ENCODE measurements around the gene BCAS3.

BCAS3 gene

DNA sequence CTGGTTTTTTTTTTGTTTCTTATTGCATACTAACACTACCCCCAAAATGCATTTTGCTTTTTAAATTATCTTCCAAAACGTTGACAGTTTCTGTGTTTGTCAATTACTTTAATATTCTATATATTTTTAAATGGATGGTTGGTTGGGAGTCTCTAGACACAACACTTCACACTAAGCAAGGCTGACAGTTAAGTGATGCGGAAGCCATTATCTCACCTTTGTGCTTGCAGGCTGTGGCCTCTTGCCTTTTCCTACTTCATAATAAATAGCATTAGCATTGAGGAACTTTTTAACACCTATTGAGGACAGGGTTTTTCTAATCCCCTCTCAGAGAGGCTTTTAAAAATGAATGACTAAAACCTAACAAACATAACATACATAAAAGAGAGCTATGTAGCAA, 441.2 kb downstream of the BCAS3 start:
- Histone ChIP-seq H3K23ac (ENCODE audit: low read length in 2 of 2) (no peak overlapping the region), H3K9me3 (ENCODE audit: control insufficient read depth, low read length) (peaks cover 5% of the 10 kb centered on the region), H2BK12ac (ENCODE audit: low read length in 2 of 2) (no peak overlapping the region), H3K27me3 (ENCODE audit: control insufficient read depth in 1 of 2, insufficient read depth in 1 of 2, low read length in 2 of 2) (no peaks in the 10 kb centered on the region), H2AFZ (ENCODE audit: low read depth, low read length) (no peak overlapping the region), H2AK5ac (ENCODE audit: low read length, severe bottlenecking) (no peak overlapping the region), H3K36me3 (ENCODE audit: control insufficient read depth in 1 of 2, insufficient read depth in 2 of 2, low read depth in 1 of 2, low read length in 2 of 2) (no peaks in the 10 kb centered on the region), H3K4me2 (ENCODE audit: low read length, poor library complexity, severe bottlenecking) (no peak overlapping the region), H3K79me1 (replicated peaks; ENCODE audit: low read length, poor library complexity, severe bottlenecking) (no peaks in the 10 kb centered on the region), H3K27ac (ENCODE audit: low read length, poor library complexity, severe bottlenecking) (no peak overlapping the region), H3K9ac (ENCODE audit: low read length) (no peak overlapping the region), H3K18ac (ENCODE audit: low read depth in 1 of 2, low read length in 2 of 2) (no peak overlapping the region), H3K4me1 (ENCODE audit: control insufficient read depth, insufficient read depth, low read depth, low read length) (no peaks in the 10 kb centered on the region), H3K4ac (ENCODE audit: low read depth in 1 of 2, low read length in 2 of 2) (no peak overlapping the region), H2BK120ac (ENCODE audit: low read depth, low read length) (no peak overlapping the region), H3K4me3 (ENCODE audit: insufficient read depth in 1 of 2, low read depth in 1 of 2, low read length in 2 of 2) (no peak overlapping the region), H3K14ac (ENCODE audit: low read length in 2 of 2) (no peak overlapping the region), H2BK15ac (ENCODE audit: low read depth, poor library complexity, severe bottlenecking) (no peak overlapping the region), H2BK5ac (ENCODE audit: low read depth, low read length, poor library complexity, severe bottlenecking) (no peak overlapping the region), H4K8ac (ENCODE audit: low read length) (no peak overlapping the region), H4K91ac (ENCODE audit: low read length) (no peak overlapping the region)
- DNase-seq = no peak
- WGBS = no CpG with 5 or more reads among the region's 2 CpGs

DNA sequence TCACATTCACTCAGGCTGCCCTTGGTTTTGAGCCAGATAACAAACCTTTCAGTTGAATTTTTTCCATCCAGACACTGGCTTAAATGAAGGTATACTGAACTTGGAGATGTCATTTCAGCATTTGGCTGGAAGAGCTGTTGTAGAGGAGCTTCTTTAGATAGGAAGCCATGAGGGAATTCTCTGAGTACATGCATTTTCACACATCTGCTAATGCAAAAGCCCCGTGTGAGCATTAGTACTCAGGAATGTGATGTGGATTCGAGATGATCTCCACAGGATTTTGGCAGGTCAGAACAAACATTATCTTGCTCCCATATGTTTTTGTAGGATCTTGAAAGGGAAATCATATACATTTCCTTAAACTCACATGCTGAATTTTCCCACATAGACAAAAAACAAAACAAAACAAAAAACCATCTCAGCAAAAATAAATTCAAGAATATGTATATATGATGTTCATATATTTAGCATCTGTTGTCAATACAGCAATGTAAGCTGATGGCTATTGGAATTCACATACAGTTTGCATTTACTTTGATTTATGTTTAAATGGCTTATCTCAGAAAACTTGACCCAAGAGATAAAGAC, 444.8 kb downstream of the BCAS3 start:
- Histone ChIP-seq H3K4me2 (ENCODE audit: low read length, poor library complexity, severe bottlenecking) (no peak overlapping the region), H3K4ac (ENCODE audit: low read depth in 1 of 2, low read length in 2 of 2) (no peak overlapping the region), H3K4me1 (ENCODE audit: control insufficient read depth, insufficient read depth, low read depth, low read length) (no peaks in the 10 kb centered on the region), H3K23ac (ENCODE audit: low read length in 2 of 2) (no peak overlapping the region), H2AFZ (ENCODE audit: low read depth, low read length) (no peak overlapping the region), H3K27ac (ENCODE audit: low read length, poor library complexity, severe bottlenecking) (no peak overlapping the region), H2AK5ac (ENCODE audit: low read length, severe bottlenecking) (no peak overlapping the region), H4K91ac (ENCODE audit: low read length) (no peak overlapping the region), H2BK15ac (ENCODE audit: low read depth, poor library complexity, severe bottlenecking) (no peak overlapping the region), H2BK120ac (ENCODE audit: low read depth, low read length) (no peak overlapping the region), H3K27me3 (ENCODE audit: control insufficient read depth in 1 of 2, insufficient read depth in 1 of 2, low read length in 2 of 2) (no peaks in the 10 kb centered on the region), H3K18ac (ENCODE audit: low read depth in 1 of 2, low read length in 2 of 2) (no peak overlapping the region), H4K8ac (ENCODE audit: low read length) (no peak overlapping the region), H3K36me3 (ENCODE audit: control insufficient read depth in 1 of 2, insufficient read depth in 2 of 2, low read depth in 1 of 2, low read length in 2 of 2) (no peaks in the 10 kb centered on the region), H3K4me3 (ENCODE audit: insufficient read depth in 1 of 2, low read depth in 1 of 2, low read length in 2 of 2) (no peak overlapping the region), H2BK12ac (ENCODE audit: low read length in 2 of 2) (no peak overlapping the region), H3K9me3 (ENCODE audit: control insufficient read depth, low read length) (no peaks in the 10 kb centered on the region), H3K79me1 (replicated peaks; ENCODE audit: low read length, poor library complexity, severe bottlenecking) (no peaks in the 10 kb centered on the region), H3K14ac (ENCODE audit: low read length in 2 of 2) (no peak overlapping the region), H3K9ac (ENCODE audit: low read length) (no peak overlapping the region), H2BK5ac (ENCODE audit: low read depth, low read length, poor library complexity, severe bottlenecking) (no peak overlapping the region)
- DNase-seq = no peak
- 20% methylated on average over 2 of the region's 2 CpGs for WGBS

DNA sequence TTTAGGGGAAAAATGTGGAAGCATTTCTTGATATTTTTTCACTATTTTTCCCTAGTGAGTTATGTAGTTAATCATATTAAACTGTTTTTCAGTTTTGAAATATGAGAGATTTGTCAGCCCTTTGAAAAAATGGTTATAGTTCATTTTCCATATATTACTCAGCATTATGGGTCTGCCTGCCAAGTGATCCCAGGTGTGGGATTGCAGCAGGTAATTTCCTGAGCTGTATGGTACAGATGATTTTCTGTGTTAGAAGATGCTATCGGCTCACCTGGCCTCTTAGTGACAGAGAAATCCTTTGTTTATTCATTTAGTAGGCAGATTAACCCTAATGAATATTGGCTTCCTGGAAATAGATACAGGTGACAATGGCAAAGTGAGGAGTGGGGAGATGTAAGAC, 446.9 kb downstream of the BCAS3 start:
- no peaks in the 10 kb centered on the region for H3K4me1 ChIP-seq (ENCODE audit: control insufficient read depth, insufficient read depth, low read depth, low read length)
- H2BK120ac ChIP-seq (ENCODE audit: low read depth, low read length) = no peak overlapping the region
- H2AFZ ChIP-seq (ENCODE audit: low read depth, low read length) = no peak overlapping the region
- no peak for DNase-seq
- no peak overlapping the region for H3K14ac ChIP-seq (ENCODE audit: low read length in 2 of 2)
- no peak overlapping the region for H4K8ac ChIP-seq (ENCODE audit: low read length)
- H3K4ac ChIP-seq (ENCODE audit: low read depth in 1 of 2, low read length in 2 of 2) = no peak overlapping the region
- H3K4me2 ChIP-seq (ENCODE audit: low read length, poor library complexity, severe bottlenecking) = no peak overlapping the region
- H2BK12ac ChIP-seq (ENCODE audit: low read length in 2 of 2) = peak overlapping the region in 1 of 2 experiments; percentile 39
- no peaks in the 10 kb centered on the region for H3K79me1 ChIP-seq (replicated peaks; ENCODE audit: low read length, poor library complexity, severe bottlenecking)
- no peaks in the 10 kb centered on the region for H3K9me3 ChIP-seq (ENCODE audit: control insufficient read depth, low read length)
- no peak overlapping the region for H2BK15ac ChIP-seq (ENCODE audit: low read depth, poor library complexity, severe bottlenecking)
- no peak overlapping the region for H4K91ac ChIP-seq (ENCODE audit: low read length)
- H2BK5ac ChIP-seq (ENCODE audit: low read depth, low read length, poor library complexity, severe bottlenecking) = no peak overlapping the region
- no peaks in the 10 kb centered on the region for H3K27me3 ChIP-seq (ENCODE audit: control insufficient read depth in 1 of 2, insufficient read depth in 1 of 2, low read length in 2 of 2)
- H3K18ac ChIP-seq (ENCODE audit: low read depth in 1 of 2, low read length in 2 of 2) = no peak overlapping the region
- 100% methylated on average over 1 of the region's 1 CpG for WGBS
- no peak overlapping the region for H3K23ac ChIP-seq (ENCODE audit: low read length in 2 of 2)
- H3K9ac ChIP-seq (ENCODE audit: low read length) = no peak overlapping the region
- no peaks in the 10 kb centered on the region for H3K36me3 ChIP-seq (ENCODE audit: control insufficient read depth in 1 of 2, insufficient read depth in 2 of 2, low read depth in 1 of 2, low read length in 2 of 2)
- no peak overlapping the region for H3K27ac ChIP-seq (ENCODE audit: low read length, poor library complexity, severe bottlenecking)
- H3K4me3 ChIP-seq (ENCODE audit: insufficient read depth in 1 of 2, low read depth in 1 of 2, low read length in 2 of 2) = no peak overlapping the region
- no peak overlapping the region for H2AK5ac ChIP-seq (ENCODE audit: low read length, severe bottlenecking)

- no peak overlapping the region for H3K23ac ChIP-seq (ENCODE audit: low read length in 2 of 2)
- H4K91ac ChIP-seq (ENCODE audit: low read length) = no peak overlapping the region
- 77% methylated on average over 4 of the region's 11 CpGs for WGBS
Observed at GRCh38 chr17:61126473-61127249, 449.0 kb downstream of the BCAS3 start.

More at GRCh38 chr17:61126473-61127249, 449.0 kb downstream of the BCAS3 start:
- no peak overlapping the region for H3K27ac ChIP-seq (ENCODE audit: low read length, poor library complexity, severe bottlenecking)
- H3K9ac ChIP-seq (ENCODE audit: low read length) = no peak overlapping the region
- no peak overlapping the region for H3K4ac ChIP-seq (ENCODE audit: low read depth in 1 of 2, low read length in 2 of 2)
- peak; percentile 32 for DNase-seq
- no peak overlapping the region for H3K18ac ChIP-seq (ENCODE audit: low read depth in 1 of 2, low read length in 2 of 2)
- no peak overlapping the region for H2BK5ac ChIP-seq (ENCODE audit: low read depth, low read length, poor library complexity, severe bottlenecking)
- H3K27me3 ChIP-seq (ENCODE audit: control insufficient read depth in 1 of 2, insufficient read depth in 1 of 2, low read length in 2 of 2) = no peaks in the 10 kb centered on the region
- no peak overlapping the region for H2BK12ac ChIP-seq (ENCODE audit: low read length in 2 of 2)
- no peak overlapping the region for H3K14ac ChIP-seq (ENCODE audit: low read length in 2 of 2)
- no peaks in the 10 kb centered on the region for H3K9me3 ChIP-seq (ENCODE audit: control insufficient read depth, low read length)
- no peak overlapping the region for H3K4me3 ChIP-seq (ENCODE audit: insufficient read depth in 1 of 2, low read depth in 1 of 2, low read length in 2 of 2)
- no peak overlapping the region for H2BK120ac ChIP-seq (ENCODE audit: low read depth, low read length)
- no peak overlapping the region for H4K8ac ChIP-seq (ENCODE audit: low read length)
- H2AK5ac ChIP-seq (ENCODE audit: low read length, severe bottlenecking) = no peak overlapping the region
- H3K4me1 ChIP-seq (ENCODE audit: control insufficient read depth, insufficient read depth, low read depth, low read length) = no peaks in the 10 kb centered on the region
- no peaks in the 10 kb centered on the region for H3K36me3 ChIP-seq (ENCODE audit: control insufficient read depth in 1 of 2, insufficient read depth in 2 of 2, low read depth in 1 of 2, low read length in 2 of 2)
- no peak overlapping the region for H2AFZ ChIP-seq (ENCODE audit: low read depth, low read length)
- no peaks in the 10 kb centered on the region for H3K79me1 ChIP-seq (replicated peaks; ENCODE audit: low read length, poor library complexity, severe bottlenecking)
- H2BK15ac ChIP-seq (ENCODE audit: low read depth, poor library complexity, severe bottlenecking) = no peak overlapping the region
- H3K4me2 ChIP-seq (ENCODE audit: low read length, poor library complexity, severe bottlenecking) = no peak overlapping the region

Measured in mesenchymal stem cell (in vitro differentiated cells and primary cell).